HG03571 (cell line): ENCODE results near the gene SPEM3.

Source experiments
- ATAC-seq: cut with Tn5 transposase; IDR thresholded peaks from one replicate; pipeline ENCODE4 v1.9.1; 2021; ENCODE audit not compliant: unreplicated experiment

SPEM3 gene

GRCh38 chr17:7440113-7440833, 11.6 kb downstream of the SPEM3 start:
- no peak for ATAC-seq

GRCh38 chr17:7440834-7441195, 12.2 kb downstream of the SPEM3 start:
- no peak for ATAC-seq

GRCh38 chr17:7441266-7441665, 12.6 kb downstream of the SPEM3 start:
- ATAC-seq = no peak

GRCh38 chr17:7442142-7442541, 13.5 kb downstream of the SPEM3 start:
- no peak for ATAC-seq

- no peak for ATAC-seq
Measured at GRCh38 chr17:7443499-7444485, 15.1 kb downstream of the SPEM3 start.

- ATAC-seq = no peak
Measured at GRCh38 chr17:7444682-7445618, 16.3 kb downstream of the SPEM3 start, which contains the start of gene CHRNB1. CHRNB1 (plus strand) TSS chr17:7445061; CDS start chr17:7445128, 67 bp downstream.

GRCh38 chr17:7445619-7445968, 16.9 kb downstream of the SPEM3 start:
- no peak for ATAC-seq

GRCh38 chr17:7448461-7448860, 19.8 kb downstream of the SPEM3 start:
- no peak for ATAC-seq

GRCh38 chr17:7459961-7460545, 31.4 kb downstream of the SPEM3 start:
- ATAC-seq = no peak

GRCh38 chr17:7460850-7461660, 32.4 kb downstream of the SPEM3 start:
- no peak for ATAC-seq

GRCh38 chr17:7462474-7463371, 34.1 kb downstream of the SPEM3 start:
- no peak for ATAC-seq

- ATAC-seq = no peak
Measured at GRCh38 chr17:7463372-7463846, 34.8 kb downstream of the SPEM3 start.

GRCh38 chr17:7464081-7464480, 35.4 kb downstream of the SPEM3 start:
- no peak for ATAC-seq

GRCh38 chr17:7465597-7466275, 37.1 kb downstream of the SPEM3 start:
- no peak for ATAC-seq

- no peak for ATAC-seq
Measured at GRCh38 chr17:7466318-7466638, 37.6 kb downstream of the SPEM3 start.

GRCh38 chr17:7466639-7467341, 38.1 kb downstream of the SPEM3 start:
- no peak for ATAC-seq

- no peak for ATAC-seq
Measured at GRCh38 chr17:7467498-7467897, 38.8 kb downstream of the SPEM3 start.

GRCh38 chr17:7468290-7468689, 39.6 kb downstream of the SPEM3 start:
- ATAC-seq = no peak
